Neural crest cell (in vitro differentiated cells): ENCODE measurements around the gene GCHFR. TPM values are rescaled to one million over a fixed set of nuclear protein-coding genes. Genes with fewer than 3 reads are reported as not detected.

Experiments
- DNase-seq: peaks from one replicate; pipeline ENCODE4 v3.0.0; 2021; ENCODE audit warnings: low read depth, mixed read lengths, low spot score
- H3K27ac Mint-ChIP-seq: one replicate; pipeline ENCODE4 v1.8.0; 2021; ENCODE audit warnings: mild to moderate bottlenecking, mixed read lengths; ENCODE audit not compliant: unreplicated experiment
- H3K27me3 Mint-ChIP-seq: 2 replicates; pipeline ENCODE4 v1.8.0; 2021; ENCODE audit warnings: low read depth, mild to moderate bottlenecking, mixed read lengths
- H3K36me3 Mint-ChIP-seq: 2 replicates; pipeline ENCODE4 v1.8.0; 2021; ENCODE audit warnings: low read depth, mild to moderate bottlenecking, mixed read lengths
- H3K4me1 Mint-ChIP-seq: 2 replicates; pipeline ENCODE4 v1.8.0; 2021; ENCODE audit warnings: mixed read lengths
- H3K4me3 Mint-ChIP-seq: one replicate; pipeline ENCODE4 v1.8.0; 2021; ENCODE audit warnings: mild to moderate bottlenecking, mixed read lengths
- H3K9me3 Mint-ChIP-seq: 2 replicates; pipeline ENCODE4 v1.8.0; 2021; ENCODE audit warnings: mixed read lengths
- CTCF ChIP-seq: fragments of 200-600 bp; sonication (generic); conservative IDR thresholded peaks from 2 replicates; pipeline ENCODE4 v1.5.0; 2021; ENCODE audit warnings: antibody characterized with exemption, mild to moderate bottlenecking
- total RNA-seq: library from RNA; stranded (reverse); gene quantifications from 2 replicates; pipeline ENCODE4 v1.2.1, GENCODE V29; 2021

The GCHFR gene
- total RNA-seq, 1 donor from 2014 or later, result 9.1 TPM

- no peak for DNase-seq
- Mint-ChIP-seq H3K4me1 (no peaks in the 10 kb centered on the region), H3K36me3 (no peaks in the 10 kb centered on the region), H3K27me3 (peaks cover 5% of the 10 kb centered on the region), H3K4me3 (peak overlapping the region; percentile 10), H3K9me3 (no peaks in the 10 kb centered on the region), H3K27ac (no peak overlapping the region)
- no peak for TF ChIP-seq CTCF
These were observed 51.3 kb downstream of the GCHFR start for GRCh38 chr15:40815042-40815698.

Other genes with a start within 250 kb of the GCHFR start
- gene CCDC32, start 199.0 kb upstream of the GCHFR start, total RNA-seq, result 19.2 and 19.9 TPM in 2 replicates
- 16.0 and 16.9 TPM in 2 replicates for gene RPUSD2, start 194.8 kb upstream of the GCHFR start, total RNA-seq
- 33.4 and 35.3 TPM in 2 replicates for gene KNL1, start 169.8 kb upstream of the GCHFR start, total RNA-seq
- 28.9 and 29.2 TPM in 2 replicates for gene RAD51, start 68.9 kb upstream of the GCHFR start, total RNA-seq
- gene RMDN3, start 8.8 kb upstream of the GCHFR start, total RNA-seq, result 30.7 and 32.2 TPM in 2 replicates
- 0.44 and 0.61 TPM in 2 replicates for gene C15orf62, start 5.9 kb downstream of the GCHFR start, total RNA-seq
- 24.2 and 25.5 TPM in 2 replicates for gene ZFYVE19, start 43.0 kb downstream of the GCHFR start, total RNA-seq
- gene DNAJC17, start 43.4 kb downstream of the GCHFR start, total RNA-seq, result 39.3 and 44.5 TPM in 2 replicates
- gene PPP1R14D, start 64.6 kb downstream of the GCHFR start, total RNA-seq, result not detected in 2 replicates
- 1.0 and 1.3 TPM in 2 replicates for gene SPINT1, start 80.0 kb downstream of the GCHFR start, total RNA-seq
- gene RHOV, start 110.2 kb downstream of the GCHFR start, total RNA-seq, result 0.80 and 1.0 TPM in 2 replicates
- 26.9 and 28.2 TPM in 2 replicates for gene VPS18, start 130.4 kb downstream of the GCHFR start, total RNA-seq
- 1.7 and 2.0 TPM in 2 replicates for gene DLL4, start 165.3 kb downstream of the GCHFR start, total RNA-seq
- 6.7 and 6.8 TPM in 2 replicates for gene CHAC1, start 189.4 kb downstream of the GCHFR start, total RNA-seq